Psoas muscle (tissue), 8 donors: Measurements from ENCODE around the gene CACNG4. TPM values are rescaled to one million over a fixed set of nuclear protein-coding genes. Genes with fewer than 3 reads are reported as not detected.

Experiments
- ATAC-seq, 4 donors: fragments of 200-7000 bp; cut with Tn5 transposase; one replicate each; pipeline ENCODE4 v1.9.1; 2020; ENCODE audit warnings: moderate library complexity in 3 of 4, mild to moderate bottlenecking in 2 of 4
- DNase-seq, 2 donors: peaks; one replicate each; pipeline ENCODE4 v3.0.0-alpha.2; 2020
- H3K27ac ChIP-seq: fragments of 200-600 bp; one replicate; pipeline ENCODE4 v1.8.0; 2022
- H3K27me3 ChIP-seq, 3 donors: fragments of 200-600 bp in 1 of 3; one replicate each; pipeline versions ENCODE4 v1.6.1 to v1.8.0; 2013 to 2022; ENCODE audit warnings: low read length in 2 of 3, mild to moderate bottlenecking in 2 of 3, moderate library complexity in 1 of 3; ENCODE audit not compliant: insufficient read depth in 3 of 3
- H3K36me3 ChIP-seq, 2 donors: fragments of 200-600 bp in 1 of 2; one replicate each; pipeline versions ENCODE4 v1.6.1 to v1.8.0; 2013 to 2022; ENCODE audit warnings: low read depth in 1 of 2, mild to moderate bottlenecking in 1 of 2, moderate library complexity in 1 of 2; ENCODE audit not compliant: insufficient read depth in 1 of 2
- H3K4me1 ChIP-seq: fragments of 200-600 bp; one replicate; pipeline ENCODE4 v1.8.0; 2022
- H3K4me3 ChIP-seq: fragments of 200-600 bp; one replicate; pipeline ENCODE4 v1.8.0; 2022; ENCODE audit warnings: mild to moderate bottlenecking
- H3K9me3 ChIP-seq: fragments of 200-600 bp; one replicate; pipeline ENCODE4 v1.8.0; 2022
- WGBS, 3 donors: extraction: QIAGEN DNeasy Blood & Tissue Kit; methylation state at CpG; one replicate each; pipeline versions ENCODE4 v1.1.6 to v1.1.7; 2013; 5-methylcytosine and 5-hydroxymethylcytosine counted together
- intact Hi-C, 2 donors: fragments of 100-400 bp; cut with DNase I; formaldehyde crosslinking; loops; one replicate each; pipeline versions ENCODE4 v1.11.0 to v1.14.2; 2022
- polyA plus RNA-seq, 3 donors: library from polyadenylated mRNA; stranded (reverse); fragments of 200-250 nt; gene quantifications; one replicate each; pipeline ENCODE4 v1.2.3, GENCODE V29; 2013
- total RNA-seq, 4 donors: library from RNA; stranded (reverse); fragmentation: NEBNext Ultra II Directional in 2 of 4; extraction: Animal tissue kit (Norgen Biotek cat#: 25700) in 2 of 4; gene quantifications; one replicate each; pipeline versions ENCODE4 v1.2.1 to v1.2.4, GENCODE V29; 2021 to 2023
- TF ChIP-seq, protein P1 (sequence below): fragments of 200-600 bp; IDR thresholded peaks from one replicate; pipeline ENCODE4 v1.8.0; 2022; ENCODE audit warnings: antibody characterized with exemption
- donor health status: healthy with polysubstance abuse.
- donor health status: DM: no; HTN: no; CAD: no; lungs with moderate emphysema.
- donor health status: Bipolar disorder and iron deficiency.
- donor health status: healthy.
- donor health status: DM: yes; HTN: yes; CAD: no.
- donor health status: DM: no; HTN: no; CAD: no.
- donor health status: DM: no; HTN: no; CAD: no.
- donor health status: DM: yes; HTN: yes; CAD: no.

CACNG4 gene
- total and polyA plus RNA-seq, 7 donors = 0.03 TPM; not detected in 6

- H3K9me3 ChIP-seq = no peaks in the 10 kb centered on the region
- no peaks in the 10 kb centered on the region for H3K36me3 ChIP-seq
- H3K27me3 ChIP-seq = no peaks in the 10 kb centered on the region
- H3K27ac ChIP-seq = no peak overlapping the region
- no peak overlapping the region for H3K4me3 ChIP-seq
- intact Hi-C loops = no loop called here
- ATAC-seq (no peak), DNase-seq (no peak)
- WGBS, 3 donors = 82 to 87% (median 82%) methylated on average over 5 of the region's 5 CpGs
- TF ChIP-seq, protein P1, sequence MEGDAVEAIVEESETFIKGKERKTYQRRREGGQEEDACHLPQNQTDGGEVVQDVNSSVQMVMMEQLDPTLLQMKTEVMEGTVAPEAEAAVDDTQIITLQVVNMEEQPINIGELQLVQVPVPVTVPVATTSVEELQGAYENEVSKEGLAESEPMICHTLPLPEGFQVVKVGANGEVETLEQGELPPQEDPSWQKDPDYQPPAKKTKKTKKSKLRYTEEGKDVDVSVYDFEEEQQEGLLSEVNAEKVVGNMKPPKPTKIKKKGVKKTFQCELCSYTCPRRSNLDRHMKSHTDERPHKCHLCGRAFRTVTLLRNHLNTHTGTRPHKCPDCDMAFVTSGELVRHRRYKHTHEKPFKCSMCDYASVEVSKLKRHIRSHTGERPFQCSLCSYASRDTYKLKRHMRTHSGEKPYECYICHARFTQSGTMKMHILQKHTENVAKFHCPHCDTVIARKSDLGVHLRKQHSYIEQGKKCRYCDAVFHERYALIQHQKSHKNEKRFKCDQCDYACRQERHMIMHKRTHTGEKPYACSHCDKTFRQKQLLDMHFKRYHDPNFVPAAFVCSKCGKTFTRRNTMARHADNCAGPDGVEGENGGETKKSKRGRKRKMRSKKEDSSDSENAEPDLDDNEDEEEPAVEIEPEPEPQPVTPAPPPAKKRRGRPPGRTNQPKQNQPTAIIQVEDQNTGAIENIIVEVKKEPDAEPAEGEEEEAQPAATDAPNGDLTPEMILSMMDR = no peak
- no peaks in the 10 kb centered on the region for H3K4me1 ChIP-seq
These were observed 35.6 kb upstream of the CACNG4 start for GRCh38 chr17:66928949-66929348.

DNA sequence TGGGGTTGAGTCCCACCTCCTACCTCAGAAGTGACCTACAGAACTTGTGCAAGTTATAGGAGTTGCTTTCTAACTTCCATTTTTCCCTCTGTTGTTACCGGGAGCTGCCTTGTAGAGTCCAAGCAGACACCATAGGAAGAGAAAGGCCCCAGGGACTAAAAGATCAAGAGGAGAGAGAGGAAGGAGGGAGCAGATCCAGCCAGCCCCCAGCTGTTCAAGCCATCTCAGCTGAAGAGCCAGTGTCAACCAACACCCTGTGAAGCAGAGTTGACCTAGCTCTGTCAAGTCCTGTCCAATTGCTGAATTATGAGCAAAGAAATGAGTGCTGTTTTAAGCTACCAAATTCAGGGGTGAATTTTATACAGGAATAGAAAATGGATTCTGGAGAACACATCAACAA lies 34.9 kb upstream of the CACNG4 start:
- Histone ChIP-seq H3K36me3 (no peaks in the 10 kb centered on the region), H3K4me1 (no peaks in the 10 kb centered on the region), H3K4me3 (no peak overlapping the region), H3K27me3 (no peaks in the 10 kb centered on the region), H3K9me3 (no peaks in the 10 kb centered on the region), H3K27ac (no peak overlapping the region)
- intact Hi-C loops = no loop called here
- ATAC-seq (no peak), DNase-seq (no peak)
- TF ChIP-seq, protein P1 = no peak
- 4 to 14% (median 11%) methylated on average over 1 of the region's 1 CpG for WGBS, 3 donors

DNA sequence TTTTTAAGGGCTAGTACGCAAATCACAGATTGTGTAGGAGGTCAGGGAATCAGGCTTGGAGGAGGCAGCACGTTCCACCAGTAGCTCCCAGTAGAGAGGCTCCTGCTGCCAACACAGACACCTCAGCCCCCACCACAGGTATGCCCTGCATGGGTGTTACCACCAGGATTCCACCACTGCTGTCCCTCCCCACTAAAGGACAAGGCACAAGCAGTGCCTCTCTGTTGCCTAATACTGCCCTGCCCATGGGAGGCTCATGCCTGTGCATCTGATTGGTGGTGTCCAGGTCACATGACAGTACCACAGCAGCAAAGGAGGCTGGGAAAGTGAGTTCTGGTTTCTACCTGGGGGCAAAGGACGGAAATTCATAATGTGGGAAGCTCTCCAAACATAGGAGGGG lies 33.6 kb upstream of the CACNG4 start:
- H3K4me3 ChIP-seq = no peak overlapping the region
- WGBS, 3 donors = 58 to 64% (median 63%) methylated on average over 3 of the region's 3 CpGs
- DNase-seq (no peak), ATAC-seq (peak in 3 of 4 donors; percentile 51 to 69 (median 69))
- no peaks in the 10 kb centered on the region for H3K4me1 ChIP-seq
- intact Hi-C loops = no loop called here
- H3K36me3 ChIP-seq = no peaks in the 10 kb centered on the region
- TF ChIP-seq, protein P1 = no peak
- H3K9me3 ChIP-seq = no peaks in the 10 kb centered on the region
- no peak overlapping the region for H3K27ac ChIP-seq
- H3K27me3 ChIP-seq = no peaks in the 10 kb centered on the region

GRCh38 chr17:66932311-66932710 lies 32.2 kb upstream of the CACNG4 start:
- ATAC-seq = no peak
- 76% methylated on average over 2 of the region's 2 CpGs for WGBS, 3 donors

DNA sequence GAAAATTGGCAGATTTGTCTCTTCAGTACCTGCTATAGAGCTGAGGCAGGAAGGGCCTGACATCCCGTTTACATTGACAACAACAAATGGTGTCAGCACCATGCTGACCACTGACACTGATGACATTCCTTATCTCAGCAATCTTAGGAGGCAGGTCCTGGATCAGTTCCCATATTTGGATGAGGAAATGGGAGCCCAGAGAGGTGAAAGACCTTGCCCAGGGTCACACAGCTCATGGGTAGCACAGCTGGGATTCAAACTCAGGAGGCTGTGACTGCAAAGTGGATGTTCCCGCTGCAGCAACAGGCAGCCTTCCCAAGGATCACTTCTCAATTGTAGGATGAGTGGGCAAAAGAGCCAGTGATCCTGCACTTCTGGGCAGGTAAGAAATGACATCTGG lies 30.5 kb upstream of the CACNG4 start:
- TF ChIP-seq, protein P1 = no peak
- ATAC-seq = no peak
- no peaks in the 10 kb centered on the region for H3K36me3 ChIP-seq
- H3K4me1 ChIP-seq = no peaks in the 10 kb centered on the region
- H3K27me3 ChIP-seq = peaks cover 0 to 6% (median 0%) of the 10 kb centered on the region in 3 donors
- no peaks in the 10 kb centered on the region for H3K9me3 ChIP-seq
- no peak overlapping the region for H3K4me3 ChIP-seq
- no peak overlapping the region for H3K27ac ChIP-seq
- WGBS, 3 donors = 54 to 69% (median 60%) methylated on average over 2 of the region's 2 CpGs
- no peak for DNase-seq
- intact Hi-C loops = no loop called here

More at GRCh38 chr17:66932311-66932710, 32.2 kb upstream of the CACNG4 start:
- Histone ChIP-seq H3K27me3 (no peaks in the 10 kb centered on the region), H3K4me3 (no peak overlapping the region), H3K9me3 (no peaks in the 10 kb centered on the region), H3K36me3 (no peaks in the 10 kb centered on the region), H3K4me1 (no peaks in the 10 kb centered on the region), H3K27ac (no peak overlapping the region)
- intact Hi-C loops = no loop called here
- no peak for DNase-seq
- TF ChIP-seq, protein P1 = no peak
